HUES48 (cell line): Measurements from ENCODE around the gene ZFHX3.

ENCODE experiments used
- H3K27ac ChIP-seq: one replicate; pipeline ENCODE4 v1.7.0; 2013; ENCODE audit warnings: low read depth, low read length, inconsistent platforms
- H3K27me3 ChIP-seq: 2 replicates; pipeline ENCODE4 v1.6.1; 2013; ENCODE audit warnings: mild to moderate bottlenecking, low read length; ENCODE audit not compliant: control insufficient read depth, insufficient read depth
- H3K36me3 ChIP-seq: 2 replicates; pipeline ENCODE4 v1.6.1; 2013; ENCODE audit warnings: low read length; ENCODE audit not compliant: control insufficient read depth, insufficient read depth
- H3K4me1 ChIP-seq: 2 replicates; pipeline ENCODE4 v1.6.1; 2013; ENCODE audit warnings: mild to moderate bottlenecking, low read length; ENCODE audit not compliant: control insufficient read depth, insufficient read depth
- H3K4me3 ChIP-seq: 2 replicates; pipeline ENCODE4 v1.5.1; 2013; ENCODE audit warnings: mild to moderate bottlenecking, low read depth, low read length
- H3K9ac ChIP-seq: 2 replicates; pipeline ENCODE4 v1.6.1; 2013; ENCODE audit warnings: mild to moderate bottlenecking, low read depth, low read length, moderate library complexity
- H3K9me3 ChIP-seq: 2 replicates; pipeline ENCODE4 v1.6.1; 2013; ENCODE audit warnings: low read length; ENCODE audit not compliant: control insufficient read depth, insufficient read depth

ZFHX3 gene

GRCh38 chr16:73053038-73053363 lies 5.1 kb upstream of the ZFHX3 start:
- H3K27me3 ChIP-seq, result peaks cover 94% of the 10 kb centered on the region
- H3K4me1 ChIP-seq, result peaks cover 86% of the 10 kb centered on the region
- peak overlapping the region; percentile 51 for H3K4me3 ChIP-seq
- no peak overlapping the region for H3K9ac ChIP-seq
- no peaks in the 10 kb centered on the region for H3K36me3 ChIP-seq
- H3K27ac ChIP-seq, result no peak overlapping the region
- H3K9me3 ChIP-seq, result no peaks in the 10 kb centered on the region

DNA sequence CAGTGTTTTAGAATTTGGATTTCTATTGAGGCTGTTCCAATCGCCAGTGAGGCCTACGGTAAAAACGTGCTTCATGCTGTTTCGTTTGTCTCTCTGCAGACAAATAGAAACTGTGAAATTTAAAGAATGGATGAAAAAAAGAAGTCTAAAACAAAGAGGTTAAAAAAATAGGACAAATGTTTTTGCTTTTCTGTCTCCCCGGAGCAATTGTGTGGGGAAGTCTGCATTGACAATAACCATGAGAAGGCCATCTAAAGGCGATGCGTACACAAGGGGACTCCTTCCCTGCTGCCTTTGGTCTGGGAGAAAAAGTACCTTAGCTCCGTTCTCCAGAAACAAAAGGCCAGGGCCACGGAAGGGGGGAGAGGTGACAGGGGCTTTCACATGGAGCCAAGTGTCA lies 4.6 kb upstream of the ZFHX3 start:
- Histone ChIP-seq H3K9ac (no peak overlapping the region), H3K36me3 (no peaks in the 10 kb centered on the region), H3K27ac (no peak overlapping the region), H3K4me1 (peaks cover 86% of the 10 kb centered on the region), H3K27me3 (peaks cover 97% of the 10 kb centered on the region), H3K9me3 (no peaks in the 10 kb centered on the region), H3K4me3 (no peak overlapping the region)

DNA sequence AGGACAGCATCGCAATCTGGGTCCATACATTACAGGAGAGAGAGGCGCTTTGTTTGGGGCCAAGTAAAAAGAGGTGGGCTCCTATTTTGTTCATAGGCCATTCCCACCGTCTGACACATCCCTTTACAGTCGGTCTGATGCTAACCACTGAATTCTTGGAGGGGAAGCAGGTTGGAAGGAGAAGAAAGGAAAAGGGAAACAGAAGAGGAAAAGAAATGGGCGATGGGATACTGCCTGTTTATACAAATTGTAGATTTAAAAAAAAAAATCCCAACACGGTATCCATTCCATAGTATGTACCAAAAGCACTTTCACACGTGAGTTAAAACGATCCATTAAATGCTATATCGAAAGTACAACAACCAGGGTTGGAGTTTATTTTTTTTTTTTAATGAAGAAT lies 4.0 kb upstream of the ZFHX3 start:
- H3K4me3 ChIP-seq, result no peak overlapping the region
- H3K27ac ChIP-seq, result no peak overlapping the region
- no peaks in the 10 kb centered on the region for H3K36me3 ChIP-seq
- peaks cover 87% of the 10 kb centered on the region for H3K4me1 ChIP-seq
- peaks cover 97% of the 10 kb centered on the region for H3K27me3 ChIP-seq
- no peaks in the 10 kb centered on the region for H3K9me3 ChIP-seq
- no peak overlapping the region for H3K9ac ChIP-seq

GRCh38 chr16:73051226-73051625 lies 3.3 kb upstream of the ZFHX3 start:
- Histone ChIP-seq H3K4me1 (peaks cover 87% of the 10 kb centered on the region), H3K27me3 (peaks cover 97% of the 10 kb centered on the region), H3K27ac (no peak overlapping the region), H3K9me3 (no peaks in the 10 kb centered on the region), H3K36me3 (no peaks in the 10 kb centered on the region), H3K4me3 (no peak overlapping the region), H3K9ac (no peak overlapping the region)

DNA sequence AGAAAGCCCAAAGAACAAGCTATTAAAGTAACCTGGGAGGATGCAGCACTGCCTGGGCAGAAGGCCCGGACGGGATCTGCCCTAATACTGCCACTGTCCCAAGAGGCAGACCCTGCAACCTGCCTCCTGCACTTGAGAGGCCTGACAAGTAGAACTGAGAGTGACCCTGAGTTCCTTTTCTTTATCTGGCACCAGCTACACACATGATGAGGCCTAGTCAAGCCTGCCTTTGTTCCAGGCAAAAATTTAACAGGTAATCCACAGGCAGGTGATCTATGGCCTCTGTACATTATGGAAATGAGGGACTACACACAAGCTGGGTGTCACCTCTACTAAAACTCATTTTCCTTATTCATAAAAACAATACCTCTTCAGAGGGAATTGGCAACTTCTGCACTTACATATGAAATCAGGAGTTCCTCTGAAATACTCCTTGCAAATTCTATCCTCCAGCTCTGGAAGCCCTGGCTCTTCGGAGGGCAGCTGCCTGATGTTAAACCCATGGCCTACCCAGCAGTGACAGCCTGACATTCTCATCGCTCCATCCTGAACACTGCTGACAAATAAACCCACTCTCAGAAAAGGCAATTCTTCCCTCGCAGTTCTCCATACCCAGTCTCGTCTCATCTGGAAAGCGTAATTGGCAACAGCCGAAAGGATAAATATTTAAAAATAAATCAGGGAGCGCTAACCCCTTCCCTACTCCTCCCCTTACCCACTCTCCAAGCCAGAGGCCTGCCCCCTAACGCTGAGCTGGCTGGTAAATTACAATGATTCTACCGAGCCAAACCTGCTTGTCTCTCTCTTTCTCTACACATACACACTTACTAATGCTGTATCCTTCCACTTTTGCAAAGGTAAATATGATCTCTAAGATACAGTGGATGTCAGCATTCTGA lies 2.5 kb upstream of the ZFHX3 start:
- no peak overlapping the region for H3K4me3 ChIP-seq
- peaks cover 97% of the 10 kb centered on the region for H3K27me3 ChIP-seq
- no peak overlapping the region for H3K9ac ChIP-seq
- no peaks in the 10 kb centered on the region for H3K36me3 ChIP-seq
- peaks cover 84% of the 10 kb centered on the region for H3K4me1 ChIP-seq
- H3K9me3 ChIP-seq, result no peaks in the 10 kb centered on the region
- H3K27ac ChIP-seq, result no peak overlapping the region

GRCh38 chr16:73049511-73049910 lies 1.6 kb upstream of the ZFHX3 start:
- no peak overlapping the region for H3K9ac ChIP-seq
- H3K27ac ChIP-seq, result no peak overlapping the region
- H3K27me3 ChIP-seq, result peaks cover 97% of the 10 kb centered on the region
- no peaks in the 10 kb centered on the region for H3K9me3 ChIP-seq
- H3K36me3 ChIP-seq, result no peaks in the 10 kb centered on the region
- H3K4me3 ChIP-seq, result no peak overlapping the region
- H3K4me1 ChIP-seq, result peaks cover 75% of the 10 kb centered on the region

- Histone ChIP-seq H3K4me1 (peaks cover 76% of the 10 kb centered on the region), H3K36me3 (no peaks in the 10 kb centered on the region), H3K27ac (no peak overlapping the region), H3K27me3 (peaks cover 97% of the 10 kb centered on the region), H3K9me3 (no peaks in the 10 kb centered on the region), H3K4me3 (no peak overlapping the region), H3K9ac (no peak overlapping the region)
Measured at GRCh38 chr16:73049091-73049490, 1.2 kb upstream of the ZFHX3 start.

DNA sequence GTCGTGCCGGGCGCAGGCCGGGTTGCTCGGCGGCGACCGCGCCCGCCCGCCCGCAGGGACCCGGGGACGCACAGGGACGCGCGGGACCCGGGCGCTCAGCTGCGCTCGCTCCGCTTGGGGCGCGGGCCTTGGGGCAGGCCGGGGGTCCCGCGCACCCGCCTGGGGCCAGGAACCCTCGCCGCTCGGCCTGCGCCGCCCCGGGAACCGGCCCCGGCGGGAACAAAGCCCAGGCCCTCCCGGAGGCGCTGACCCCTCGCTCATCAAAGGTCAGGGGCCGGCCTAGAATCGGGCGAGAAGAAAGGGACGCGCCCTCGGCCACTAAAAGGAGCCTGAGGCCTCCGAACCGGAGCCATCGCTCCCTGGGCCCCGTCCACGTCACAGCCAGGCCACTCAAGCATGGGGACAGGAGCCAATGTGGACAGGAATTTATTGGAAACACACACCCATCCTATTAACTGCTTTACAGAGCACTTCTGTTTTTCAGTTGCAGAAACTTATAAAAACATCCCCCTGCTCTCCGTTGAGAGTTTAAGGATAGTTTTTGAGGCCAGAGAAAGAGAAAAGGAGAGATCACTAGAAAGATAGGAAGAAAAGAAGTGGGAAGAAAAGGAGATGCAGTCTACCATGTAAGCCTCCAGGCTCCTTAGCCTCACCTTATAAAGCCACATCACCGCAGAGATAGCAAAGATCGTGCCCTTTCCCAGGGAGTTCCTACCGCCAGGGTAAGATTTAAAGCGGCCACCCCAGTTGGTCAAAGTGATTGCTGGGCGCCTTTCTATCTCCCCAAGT lies 558 bp upstream of the ZFHX3 start:
- H3K4me1 ChIP-seq, result peaks cover 76% of the 10 kb centered on the region
- H3K27ac ChIP-seq, result no peak overlapping the region
- peaks cover 97% of the 10 kb centered on the region for H3K27me3 ChIP-seq
- H3K4me3 ChIP-seq, result peak overlapping the region; percentile 67
- H3K9ac ChIP-seq, result no peak overlapping the region
- no peaks in the 10 kb centered on the region for H3K36me3 ChIP-seq
- H3K9me3 ChIP-seq, result no peaks in the 10 kb centered on the region

- no peak overlapping the region for H3K9ac ChIP-seq
Measured at GRCh38 chr16:73047221-73047535, 750 bp downstream of the ZFHX3 start.

DNA sequence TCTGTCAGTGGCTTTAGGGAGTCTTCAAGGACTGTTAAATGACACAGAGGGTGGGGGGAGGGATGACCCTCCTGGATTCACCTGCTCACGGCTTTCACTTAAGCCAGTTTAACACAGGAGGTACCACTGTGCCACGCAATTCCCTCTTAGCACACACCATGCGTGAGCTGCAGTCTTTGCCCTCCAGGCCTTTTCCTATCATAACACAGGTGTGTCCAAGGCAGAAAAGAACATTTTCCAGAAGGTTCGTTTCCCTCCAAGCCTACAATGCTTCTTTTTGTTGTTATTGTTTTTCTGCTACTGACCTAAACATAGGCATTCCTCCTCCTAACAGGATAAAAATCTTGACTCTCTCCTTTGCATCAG lies 1.1 kb downstream of the ZFHX3 start:
- peak overlapping the region; percentile 67; the same call in 1 of the 2 replicates for H3K4me3 ChIP-seq
- no peak overlapping the region for H3K27ac ChIP-seq
- H3K9ac ChIP-seq, result no peak overlapping the region
- peaks cover 76% of the 10 kb centered on the region for H3K4me1 ChIP-seq
- H3K9me3 ChIP-seq, result no peaks in the 10 kb centered on the region
- H3K27me3 ChIP-seq, result peaks cover 97% of the 10 kb centered on the region
- H3K36me3 ChIP-seq, result no peaks in the 10 kb centered on the region

More at GRCh38 chr16:73047221-73047535, 750 bp downstream of the ZFHX3 start:
- H3K4me1 ChIP-seq, result peaks cover 76% of the 10 kb centered on the region
- H3K4me3 ChIP-seq, result peak overlapping the region; percentile 67
- H3K9me3 ChIP-seq, result no peaks in the 10 kb centered on the region
- no peak overlapping the region for H3K27ac ChIP-seq
- no peaks in the 10 kb centered on the region for H3K36me3 ChIP-seq
- H3K27me3 ChIP-seq, result peaks cover 97% of the 10 kb centered on the region

- H3K36me3 ChIP-seq, result no peaks in the 10 kb centered on the region
- no peak overlapping the region for H3K4me3 ChIP-seq
- H3K9me3 ChIP-seq, result no peaks in the 10 kb centered on the region
- no peak overlapping the region for H3K27ac ChIP-seq
- no peak overlapping the region for H3K9ac ChIP-seq
- peaks cover 97% of the 10 kb centered on the region for H3K27me3 ChIP-seq
- peaks cover 73% of the 10 kb centered on the region for H3K4me1 ChIP-seq
Measured at GRCh38 chr16:73046202-73046848, 1.6 kb downstream of the ZFHX3 start.
